GM10847 (cell line): ENCODE results near the gene SLC25A19.

ENCODE experiments used
- POLR2A ChIP-seq: IDR thresholded peaks from 2 replicates; pipeline ENCODE4 v1.6.1; 2011; ENCODE audit not compliant: insufficient read length; ENCODE audit errors: extremely low read depth

Gene SLC25A19

DNA sequence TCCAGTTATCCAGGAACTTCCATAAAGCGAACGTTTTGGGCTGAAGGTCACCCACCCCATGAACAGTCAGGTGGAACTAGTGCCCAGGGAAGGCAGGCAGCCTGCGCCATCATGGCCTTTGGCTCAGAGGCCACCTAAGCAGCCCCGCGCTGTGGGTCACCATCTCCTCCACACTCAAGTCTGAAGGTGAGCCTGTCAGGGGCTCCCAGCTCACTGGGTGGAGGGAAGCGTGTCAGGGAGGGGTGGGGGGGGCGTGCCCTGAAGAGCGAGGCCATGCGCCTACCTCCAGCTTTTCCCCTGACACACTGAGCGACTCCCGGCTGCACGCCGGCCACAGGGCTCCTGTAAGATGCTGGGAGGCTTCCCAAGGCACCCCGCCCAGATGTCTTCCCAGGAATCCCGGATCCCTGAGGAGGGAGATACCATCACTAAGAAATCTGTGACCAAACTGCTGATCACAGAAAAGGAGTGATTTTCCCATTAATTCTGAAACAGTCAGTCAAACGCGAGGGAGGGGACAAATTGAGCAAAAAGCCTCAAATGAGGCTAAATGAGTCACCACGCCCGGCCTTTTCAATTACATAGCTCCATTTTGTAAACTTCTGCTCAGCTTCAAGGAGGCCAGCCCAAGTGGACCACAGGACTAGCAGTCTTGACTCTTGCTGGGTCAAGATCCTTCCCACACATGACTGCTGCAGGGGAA lies 26.5 kb upstream of the SLC25A19 start:
- no peak for TF ChIP-seq POLR2A

DNA sequence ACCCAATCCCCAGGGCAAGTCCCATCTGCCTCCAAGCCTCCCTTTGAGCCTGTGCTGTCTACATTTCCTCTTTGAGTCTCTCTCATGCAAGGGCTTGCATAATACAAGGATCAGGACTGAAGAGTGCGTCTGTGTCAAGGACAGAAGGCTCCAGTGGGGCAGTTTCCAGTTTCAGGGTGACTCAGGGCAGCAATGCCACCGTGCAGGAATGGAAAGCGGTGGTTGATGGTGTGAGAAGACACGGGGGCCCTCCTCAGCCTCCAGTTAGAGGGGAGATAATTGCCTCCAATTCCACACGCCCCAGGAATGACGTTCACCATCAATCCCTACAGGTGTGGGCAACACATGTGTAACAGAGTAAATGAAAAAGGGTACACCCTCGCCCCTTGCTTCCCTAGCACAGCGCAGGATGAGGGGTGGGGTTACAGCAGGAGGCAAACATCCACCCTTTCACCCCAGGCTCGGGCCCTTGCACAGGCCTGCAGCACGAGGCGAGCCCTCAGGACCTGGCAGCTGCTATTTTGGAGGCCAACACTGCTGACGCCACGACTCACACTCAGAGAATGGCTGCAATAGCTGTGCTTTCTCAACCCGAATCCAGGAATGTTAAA lies 24.8 kb upstream of the SLC25A19 start:
- TF ChIP-seq POLR2A = no peak

DNA sequence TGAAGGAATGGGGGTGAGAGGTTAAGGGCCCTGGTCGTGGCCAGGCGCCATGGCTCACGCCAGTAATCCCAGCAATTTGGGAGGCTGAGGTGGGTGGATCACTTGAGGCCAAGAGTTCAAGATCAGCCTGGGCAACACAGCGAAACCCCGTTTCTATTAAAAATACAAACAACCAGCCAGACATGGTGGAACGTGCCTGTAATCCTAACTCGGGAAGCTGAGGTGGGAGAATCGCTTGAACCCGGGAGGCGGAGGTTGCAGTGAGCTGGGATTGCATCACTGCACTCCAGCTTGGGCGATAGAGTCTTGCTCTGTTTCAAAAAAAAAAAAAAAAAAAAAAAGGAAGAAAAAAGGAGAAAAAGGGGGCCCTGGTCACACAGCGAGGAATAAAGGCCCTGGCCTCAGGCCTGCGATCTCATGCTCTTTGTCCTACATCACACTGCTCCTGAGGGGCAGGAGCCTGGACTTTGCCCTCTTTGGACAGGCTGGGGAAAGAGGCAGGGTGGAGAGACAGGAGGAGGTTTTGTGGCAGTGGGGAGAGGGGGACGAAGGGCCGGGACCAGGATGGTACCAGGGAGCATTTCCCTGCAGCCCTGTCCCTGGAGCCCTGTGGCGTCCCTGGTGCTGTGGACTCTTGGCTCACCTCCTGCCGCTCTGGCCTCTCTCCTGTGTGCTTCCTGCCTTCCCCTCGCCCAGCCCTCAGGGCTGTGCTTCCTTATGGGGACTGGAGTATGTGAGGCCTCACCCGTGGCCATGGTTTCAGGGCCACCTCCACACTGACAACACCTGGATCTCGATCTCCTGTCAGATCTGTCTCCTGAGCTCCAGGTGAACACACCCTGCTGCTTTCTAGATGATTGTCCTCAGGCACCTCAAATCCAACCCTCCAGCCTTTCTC lies 19.7 kb upstream of the SLC25A19 start:
- TF ChIP-seq POLR2A = no peak

DNA sequence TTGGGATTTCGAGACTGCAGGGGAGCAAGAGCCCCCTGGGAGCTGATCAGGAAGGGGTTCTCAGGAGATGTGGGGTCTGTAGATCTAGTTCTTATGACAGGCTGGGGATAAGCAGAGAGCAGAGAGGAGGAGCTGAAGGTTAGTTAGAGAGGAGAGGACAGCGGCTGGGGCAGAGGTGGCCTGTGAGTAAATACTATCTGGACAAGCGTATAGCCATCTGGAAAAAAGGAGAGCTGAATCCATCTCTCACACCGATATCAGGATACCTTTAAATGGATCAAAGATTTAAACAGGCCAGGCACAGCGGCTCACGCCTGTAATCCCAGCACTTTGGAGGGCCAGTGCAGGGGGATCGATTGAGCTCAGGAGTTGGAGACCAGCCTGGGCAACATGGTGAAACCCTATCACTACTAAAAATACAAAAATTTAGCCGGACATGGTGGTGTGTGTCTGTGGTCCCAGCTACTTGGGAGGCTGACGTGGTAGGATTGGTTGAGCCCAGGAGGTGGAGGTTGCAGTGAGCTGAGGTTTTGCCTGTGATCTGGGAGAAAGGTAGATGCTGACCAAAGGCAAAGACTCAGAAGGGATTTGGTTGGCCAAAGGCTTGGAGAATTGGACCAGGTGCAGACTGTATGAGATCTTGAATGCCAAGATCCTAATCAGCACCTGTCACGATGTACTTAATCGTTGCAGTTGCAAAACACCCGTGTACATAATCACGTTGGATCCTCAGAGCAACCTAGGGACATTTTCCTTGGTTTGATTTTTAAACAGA lies 18.9 kb upstream of the SLC25A19 start:
- no peak for TF ChIP-seq POLR2A

DNA sequence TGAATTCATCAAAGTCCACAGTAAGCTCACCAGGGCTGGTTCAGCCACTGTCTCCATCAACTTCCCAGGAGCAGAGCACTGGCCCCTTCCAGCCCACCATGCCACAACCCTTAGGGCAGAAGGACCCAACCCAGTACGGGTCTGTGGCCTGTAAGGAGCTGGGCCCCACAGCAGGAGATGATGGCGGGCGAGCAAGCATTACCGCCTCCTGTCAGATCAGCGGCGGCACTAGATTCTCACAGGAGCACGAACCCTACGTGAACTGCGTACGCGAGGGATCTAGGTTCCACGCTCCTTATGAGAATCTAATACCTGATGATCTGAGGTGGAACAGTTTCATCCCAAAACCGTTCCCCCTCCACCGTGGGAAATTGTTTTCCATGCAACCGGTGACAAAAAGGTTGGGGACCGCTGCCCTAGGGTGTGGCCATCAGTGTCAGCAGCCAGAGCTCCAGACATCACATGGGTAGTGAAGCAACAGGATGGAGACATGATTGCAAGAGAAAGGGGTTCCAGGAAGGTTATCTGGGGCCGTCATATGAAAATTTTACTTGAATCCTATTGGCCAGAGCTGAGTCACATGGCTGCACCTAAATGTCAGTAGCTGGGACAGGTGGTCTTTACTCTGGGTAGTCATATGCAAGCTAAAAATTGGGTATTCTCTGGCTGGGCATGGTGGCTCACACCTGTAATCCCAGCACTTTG lies 12.4 kb upstream of the SLC25A19 start:
- TF ChIP-seq POLR2A = no peak

DNA sequence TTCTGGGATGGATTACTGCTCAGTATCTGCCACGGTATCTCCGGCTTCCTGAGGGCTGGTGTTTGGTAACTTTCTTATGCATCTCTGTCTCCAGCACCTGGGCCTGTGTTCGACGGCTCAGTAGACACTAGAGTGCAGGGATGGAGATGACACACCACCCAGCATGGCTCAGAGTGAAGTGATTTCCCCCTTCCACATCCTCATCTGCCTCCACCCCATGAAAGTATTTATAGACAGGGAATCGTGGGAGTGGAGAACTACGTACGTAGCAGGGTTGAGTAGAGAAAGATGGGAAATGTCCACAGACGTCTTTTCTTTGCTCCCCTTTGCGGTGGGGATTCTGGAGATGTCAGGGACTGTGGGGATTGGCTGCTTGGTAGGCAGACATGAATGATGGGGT lies 11.8 kb upstream of the SLC25A19 start:
- no peak for TF ChIP-seq POLR2A

DNA sequence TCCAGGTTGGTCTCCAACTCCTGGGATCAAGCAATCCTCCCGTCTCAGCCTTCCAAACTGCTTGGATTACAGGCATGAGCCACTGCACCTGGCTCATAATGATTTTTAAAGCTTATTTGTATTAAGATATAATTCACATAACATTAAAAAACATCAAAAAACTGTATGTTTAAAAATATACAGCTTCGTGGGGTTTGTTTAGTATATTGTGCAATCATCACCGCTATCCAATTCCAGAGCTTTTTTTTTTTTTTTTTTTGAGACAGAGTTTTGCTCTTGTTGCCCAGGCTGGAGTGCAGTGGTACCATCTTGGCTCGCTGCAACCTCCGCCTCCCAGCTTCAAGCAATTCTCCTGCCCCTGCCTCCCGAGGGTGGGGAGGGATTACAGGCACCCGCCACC lies 11.0 kb upstream of the SLC25A19 start:
- no peak for TF ChIP-seq POLR2A

DNA sequence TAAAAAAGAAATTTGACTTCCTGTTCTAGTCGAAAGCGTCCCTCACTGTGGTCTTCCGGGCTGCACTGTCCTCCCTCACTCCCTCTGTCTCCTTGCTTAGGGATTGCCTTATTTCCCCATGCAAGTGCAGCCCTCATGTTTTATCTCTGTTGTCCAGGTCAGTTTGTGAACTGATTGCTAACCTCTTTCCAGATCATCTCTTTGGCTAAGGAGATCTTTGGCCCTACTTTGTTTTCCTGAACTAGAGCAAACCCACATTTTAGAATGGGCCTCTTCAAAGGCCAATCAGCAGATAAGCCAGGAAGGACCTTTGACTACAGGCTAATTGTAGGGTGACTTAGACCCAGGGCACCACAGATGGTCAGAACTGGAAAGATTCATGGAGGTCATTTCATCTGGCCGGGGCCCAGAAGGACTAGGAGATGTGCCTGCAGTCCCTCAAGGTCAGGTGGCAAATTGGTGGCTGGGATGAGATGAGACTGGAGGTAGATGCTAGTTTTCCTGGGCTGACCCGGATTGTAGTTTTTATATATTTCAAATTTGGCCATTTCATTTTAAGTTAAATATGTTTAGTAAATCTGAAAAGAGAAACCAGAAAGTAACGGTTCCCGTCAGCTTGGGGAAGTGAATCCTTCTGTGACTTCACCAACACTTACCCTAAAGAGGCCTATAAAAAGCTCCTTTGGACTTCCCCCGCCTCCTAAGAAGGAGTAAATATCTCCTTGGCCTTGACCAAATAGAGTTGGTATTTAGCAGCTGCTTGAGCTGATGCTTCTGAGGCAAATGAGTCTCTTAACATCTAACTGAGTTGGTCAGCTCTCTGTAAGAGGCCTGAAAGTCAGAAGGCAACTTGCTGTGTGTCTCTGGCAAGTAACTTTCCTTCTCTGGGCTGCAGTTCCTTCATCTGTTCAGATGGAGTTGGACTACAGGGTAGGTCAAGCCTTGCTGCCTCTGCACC lies 6.2 kb upstream of the SLC25A19 start:
- TF ChIP-seq POLR2A = peak; percentile 23

DNA sequence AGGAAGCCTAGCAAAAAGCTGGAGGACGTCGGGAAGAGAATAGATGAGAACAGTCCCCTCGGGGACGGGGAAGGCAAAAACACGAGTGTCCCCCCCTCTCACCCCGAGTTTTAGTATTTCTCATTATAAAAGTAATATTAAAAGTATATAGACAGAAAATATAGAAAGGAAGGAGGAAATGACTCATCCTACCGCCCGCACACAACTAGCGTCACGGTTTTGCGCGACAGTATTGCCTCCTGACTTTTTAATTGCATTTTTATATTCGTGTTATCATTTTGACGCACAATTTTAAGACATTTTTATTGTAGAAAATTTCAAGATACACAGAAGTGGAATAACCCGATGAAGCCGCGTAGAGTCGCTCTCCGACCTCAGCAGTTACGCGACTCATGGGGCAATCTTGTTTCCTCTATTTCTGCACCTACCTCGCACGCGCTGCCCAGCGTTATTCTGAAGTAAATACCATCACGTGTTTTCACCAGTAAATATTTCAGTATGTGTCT lies 652 bp upstream of the SLC25A19 start:
- TF ChIP-seq POLR2A = no peak

DNA sequence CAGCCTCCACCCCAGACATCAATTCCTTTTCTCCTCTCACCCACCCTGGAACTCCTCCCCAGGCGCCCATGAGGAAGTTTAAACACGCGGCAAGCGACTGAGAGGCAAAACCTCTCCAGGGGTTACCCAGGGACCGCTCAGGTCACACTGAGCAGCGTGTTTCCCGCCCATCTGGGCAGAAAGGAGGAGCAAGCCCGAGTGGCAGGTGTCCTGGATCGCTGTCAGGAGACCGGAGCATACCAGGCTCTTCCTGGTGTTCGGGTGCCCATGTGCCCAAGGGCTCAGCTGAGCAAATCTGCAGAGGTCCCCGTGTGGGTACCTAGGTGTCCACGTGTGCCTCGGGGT lies 491 bp downstream of the SLC25A19 start:
- TF ChIP-seq POLR2A = no peak

DNA sequence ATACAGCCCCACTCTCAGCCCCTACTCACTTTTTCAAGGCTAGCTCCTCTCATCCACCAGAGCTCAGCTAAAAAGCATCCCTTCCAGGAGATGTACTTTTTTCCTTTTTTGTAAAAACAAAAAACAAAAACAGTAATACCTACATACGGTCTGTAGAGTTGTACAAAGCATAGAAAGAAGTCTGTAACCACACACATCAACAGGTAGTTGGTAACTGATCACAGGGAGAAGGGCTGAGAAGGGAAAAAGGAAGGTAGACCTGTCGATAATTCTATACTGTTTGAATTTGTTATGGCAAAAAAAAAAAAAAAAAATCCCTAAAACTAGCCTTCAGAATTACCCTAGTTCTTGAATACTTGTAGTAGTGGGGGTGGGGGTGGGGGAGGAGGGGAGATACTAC lies 874 bp downstream of the SLC25A19 start:
- TF ChIP-seq POLR2A = no peak

DNA sequence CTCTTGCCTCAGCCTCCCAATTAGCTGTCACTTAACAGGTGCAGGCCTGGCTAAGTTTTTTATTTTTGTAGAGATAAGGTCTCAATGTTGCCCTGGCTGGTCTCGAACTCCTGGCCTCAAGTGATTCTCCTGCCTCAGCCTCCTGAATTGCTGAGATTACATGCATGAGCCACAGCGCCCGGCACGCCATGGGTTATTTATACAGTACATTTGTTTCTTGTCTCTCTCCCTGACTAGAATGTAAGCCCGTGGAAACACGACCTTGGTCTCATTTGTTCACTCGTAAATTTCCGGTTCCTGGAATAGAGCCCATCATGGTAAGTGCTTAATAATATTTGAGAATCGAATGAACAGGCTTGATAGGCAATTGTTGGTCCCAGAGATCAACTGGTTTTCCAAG lies 2.0 kb downstream of the SLC25A19 start:
- no peak for TF ChIP-seq POLR2A

DNA sequence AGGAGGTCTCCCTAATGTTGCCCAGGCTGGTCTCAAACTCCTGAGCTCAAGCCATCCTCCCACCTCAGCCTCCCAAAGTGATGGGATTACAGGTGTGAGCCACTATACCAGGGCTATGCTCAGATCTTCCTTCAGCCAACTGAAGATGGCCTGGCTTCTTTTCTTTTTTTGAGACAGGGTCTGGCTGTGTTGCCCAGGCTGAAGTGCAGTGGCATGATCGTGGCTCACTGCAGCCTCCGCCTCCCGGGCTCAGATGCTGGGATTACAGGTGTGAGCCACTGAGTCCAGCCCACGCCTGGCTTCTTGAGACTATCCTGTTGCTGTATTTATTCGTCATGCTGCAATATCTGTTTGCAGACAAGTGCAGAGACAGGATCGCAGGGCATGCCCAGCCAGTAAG lies 4.1 kb downstream of the SLC25A19 start:
- TF ChIP-seq POLR2A = no peak
